ENCODE results near the gene NLK.

- TF ChIP-seq ZNF592 (IDR thresholded peaks at IDR 0.05), result no peak
- TF ChIP-seq CTCF (IDR thresholded peaks at IDR 0.05 in 2 of 3, conservative IDR thresholded peaks at IDR 0.05 in 1 of 3; ENCODE audit: control insufficient read depth in 2 of 3, extremely low read depth in 1 of 3, insufficient read depth in 1 of 3, low read depth in 3 of 3, low read length in 3 of 3), result no peak
- no peak for TF ChIP-seq EP300 (IDR thresholded peaks at IDR 0.05; ENCODE audit: borderline replicate concordance in 1 of 2, control insufficient read depth in 1 of 2, low read depth in 2 of 2, low read length in 2 of 2)
- no peak for TF ChIP-seq REST (IDR thresholded peaks at IDR 0.05; ENCODE audit: low read depth, low read length)
- TF ChIP-seq MLLT1 (IDR thresholded peaks at IDR 0.05), result no peak
- TF ChIP-seq FOS (IDR thresholded peaks at IDR 0.05; ENCODE audit: borderline replicate concordance, extremely low read depth, insufficient read length), result no peak
- TF ChIP-seq POLR2A (IDR thresholded peaks at IDR 0.05; ENCODE audit: low read depth, low read length), result no peak
- TF ChIP-seq EZH2 (IDR thresholded peaks at IDR 0.05; ENCODE audit: borderline replicate concordance, control insufficient read depth, low read depth, low read length), result no peak
- no peak for TF ChIP-seq POLR2AphosphoS5 (IDR thresholded peaks at IDR 0.05; ENCODE audit: low read length)
- no peak for TF ChIP-seq KDM1A (IDR thresholded peaks at IDR 0.05; ENCODE audit: borderline replicate concordance)
- no peak for TF ChIP-seq FOXK2 (IDR thresholded peaks at IDR 0.05)
Observed at GRCh38 chr17:28086519-28086918, 44.0 kb downstream of the NLK start.

Measured in GM12878 (cell line).